ENCODE data around the gene NUDT12.

GRCh38 chr5:103539376-103540330, 22.9 kb downstream of the NUDT12 start:
- TF ChIP-seq POLR2A (IDR thresholded peaks at IDR 0.05; ENCODE audit: low read length), result no peak
- no peak for TF ChIP-seq RAD21 (conservative IDR thresholded peaks at IDR 0.05 in 1 of 2, IDR thresholded peaks at IDR 0.05 in 1 of 2)
- no peak for TF ChIP-seq CBX2 (IDR thresholded peaks at IDR 0.05; ENCODE audit: borderline replicate concordance, low read depth)
- no peak for TF ChIP-seq JUNB (IDR thresholded peaks at IDR 0.05)
- TF ChIP-seq PBX3 (IDR thresholded peaks at IDR 0.05), result no peak
- TF ChIP-seq HOXA7 (CRISPR knock-in tag; IDR thresholded peaks at IDR 0.05), result no peak
- no peak for TF ChIP-seq ZFP36 (IDR thresholded peaks at IDR 0.05; ENCODE audit: borderline replicate concordance, partially characterized antibody)
- no peak for TF ChIP-seq EP300 (IDR thresholded peaks at IDR 0.05)
- TF ChIP-seq CTCF (IDR thresholded peaks at IDR 0.05), result no peak
- no peak for TF ChIP-seq KDM1A (IDR thresholded peaks at IDR 0.05; ENCODE audit: low read depth)
- TF ChIP-seq SMC3 (IDR thresholded peaks at IDR 0.05), result no peak

All from A549 (cell line).